HepG2 (cell line): ENCODE data around the gene VAC14. TPM values are rescaled to one million over a fixed set of nuclear protein-coding genes. Genes with fewer than 3 reads are reported as not detected.

Experiments
- ADNP ChIP-seq: sonication (generic); formaldehyde crosslinking; IDR thresholded peaks from 2 replicates; pipeline ENCODE4 v1.4.0; 2020; ENCODE audit warnings: missing genetic modification reagents
- CEBPB ChIP-seq: IDR thresholded peaks from 2 replicates; pipeline ENCODE4 v1.6.1; 2011; ENCODE audit warnings: low read depth, low read length, improper control_type of control experiment, borderline replicate concordance
- CREM ChIP-seq, 2 experiments: sonication (generic) in 1 of 2; formaldehyde crosslinking in 1 of 2; IDR thresholded peaks; 2 replicates each; pipeline versions ENCODE4 v1.4.0 to v1.6.1; 2016 to 2020; ENCODE audit warnings: antibody characterized with exemption in 1 of 2, mild to moderate bottlenecking in 1 of 2, missing genetic modification reagents in 1 of 2
- CSRNP2 ChIP-seq: sonication (generic); formaldehyde crosslinking; conservative IDR thresholded peaks from 2 replicates; pipeline ENCODE4 v1.8.0; 2022; ENCODE audit warnings: low read depth, missing genetic modification reagents
- HMG20B ChIP-seq: conservative IDR thresholded peaks from 2 replicates; pipeline ENCODE4 v1.6.1; 2016; ENCODE audit warnings: missing genetic modification reagents, missing compliant biosample characterization
- HMGA1 ChIP-seq: sonication (generic); formaldehyde crosslinking; conservative IDR thresholded peaks from 2 replicates; pipeline ENCODE4 v1.4.0; 2020; ENCODE audit warnings: missing genetic modification reagents
- KIAA2018 ChIP-seq: sonication (generic); formaldehyde crosslinking; IDR thresholded peaks from 2 replicates; pipeline ENCODE4 v1.5.0; 2020; ENCODE audit warnings: mild to moderate bottlenecking, missing genetic modification reagents, borderline replicate concordance
- MIXL1 ChIP-seq: IDR thresholded peaks from 2 replicates; pipeline ENCODE4 v1.6.1; 2016
- MYC ChIP-seq: sonication (generic); formaldehyde crosslinking; IDR thresholded peaks from 2 replicates; pipeline ENCODE4 v1.9.0; 2021; ENCODE audit warnings: missing genetic modification reagents, borderline replicate concordance
- RFXAP ChIP-seq: sonication (generic); formaldehyde crosslinking; IDR thresholded peaks from 2 replicates; pipeline ENCODE4 v1.4.0; 2020; ENCODE audit warnings: missing genetic modification reagents, borderline replicate concordance
- TAF1 ChIP-seq: sonication (generic); formaldehyde crosslinking; IDR thresholded peaks from 2 replicates; pipeline ENCODE4 v1.4.0; 2020; ENCODE audit warnings: missing genetic modification reagents
- TFAP4 ChIP-seq: sonication (generic); IDR thresholded peaks from 2 replicates; pipeline ENCODE4 v1.6.1; 2016; ENCODE audit warnings: low read depth, borderline replicate concordance
- YEATS2 ChIP-seq: sonication (generic); formaldehyde crosslinking; IDR thresholded peaks from 2 replicates; pipeline ENCODE4 v1.4.0; 2020; ENCODE audit warnings: missing genetic modification reagents, borderline replicate concordance
- ZBTB8A ChIP-seq: sonication (generic); formaldehyde crosslinking; IDR thresholded peaks from 2 replicates; pipeline ENCODE4 v1.4.0; 2020; ENCODE audit warnings: mild to moderate bottlenecking, low read depth, missing genetic modification reagents, borderline replicate concordance
- ZNF296 ChIP-seq: sonication (generic); formaldehyde crosslinking; conservative IDR thresholded peaks from 2 replicates; pipeline ENCODE4 v1.5.0; 2020; ENCODE audit warnings: mild to moderate bottlenecking, missing genetic modification reagents
- ZNF3 ChIP-seq: IDR thresholded peaks from 2 replicates; pipeline ENCODE4 v1.7.0; 2017; ENCODE audit warnings: inconsistent platforms
- ZNF777 ChIP-seq: sonication (generic); formaldehyde crosslinking; IDR thresholded peaks from 2 replicates; pipeline ENCODE4 v1.4.0; 2020; ENCODE audit warnings: missing genetic modification reagents
- polyA plus RNA-seq, 8 experiments: library from polyadenylated mRNA; depleted of rRNA in 3 of 8; stranded (reverse) in 7 of 8; unstranded in 1 of 8; fragments of >200 nt; fragmentation: Illumina TruSeq in 4 of 8; extraction: Trizol in 4 of 8; gene quantifications; 2 replicates each; pipeline versions ENCODE4 v1.2.1 to v1.2.3, GENCODE V29; 2011 to 2016; ENCODE audit warnings: low read depth in 4 of 8, missing spikeins in 1 of 8, mixed read lengths in 1 of 8; ENCODE audit not compliant: insufficient read depth in 1 of 8
- total RNA-seq, 5 experiments: library from RNA; depleted of rRNA; stranded (reverse); fragments of >200 nt; fragmentation: Illumina TruSeq; extraction: Trizol; gene quantifications; 2 replicates each; pipeline ENCODE4 v1.2.3, GENCODE V29; 2016; ENCODE audit warnings: low read depth in 1 of 5

Gene VAC14
- total and polyA plus RNA-seq, 2 of the 13 experiments (the other 11 are each of a cell fraction or from before 2014, with no cell fraction given), result 23.5 to 24.6 TPM

- no peak for TF ChIP-seq KIAA2018 (CRISPR knock-in tag)
- no peak for TF ChIP-seq CSRNP2
- no peak for TF ChIP-seq ADNP (CRISPR knock-in tag)
- TF ChIP-seq ZNF777 (CRISPR knock-in tag), result peak; percentile 35; the same call in 1 of the 2 replicates
- TF ChIP-seq HMGA1 (CRISPR knock-in tag), result no peak
- TF ChIP-seq HMG20B (CRISPR knock-in tag), result no peak
- peak; percentile 69 for TF ChIP-seq RFXAP
- TF ChIP-seq MIXL1 (CRISPR knock-in tag), result 0 out of 2 replicates have a peak, but pooled peaks have one; percentile 33
- no peak for TF ChIP-seq ZNF3 (CRISPR knock-in tag)
- TF ChIP-seq CREM (IDR thresholded peaks at IDR 0.05), result no peak
- no peak for TF ChIP-seq CREM (CRISPR knock-in tag; IDR thresholded peaks at IDR 0.05)
- no peak for TF ChIP-seq ZNF296
- 0 out of 2 replicates have a peak, but pooled peaks have one; percentile 22 for TF ChIP-seq TFAP4
- peak; percentile 61; the same call in 1 of the 2 replicates for TF ChIP-seq YEATS2 (CRISPR knock-in tag)
- no peak for TF ChIP-seq CEBPB
- no peak; the same call in 1 of the 2 replicates for TF ChIP-seq MYC (CRISPR knock-in tag)
- 0 out of 2 replicates have a peak, but pooled peaks have one; percentile 12 for TF ChIP-seq TAF1 (CRISPR knock-in tag)
- TF ChIP-seq ZBTB8A (CRISPR knock-in tag), result no peak
These were observed 146.9 kb downstream of the VAC14 start (continued) for GRCh38 chr16:70653809-70654771.
